OCI-LY7 (cell line): ENCODE data around the gene TAPBP.

Experiments
- CTCF ChIP-seq: fragments of 200-600 bp; sonication (generic); conservative IDR thresholded peaks from 2 replicates; pipeline ENCODE4 v1.5.1; 2014; ENCODE audit warnings: mild to moderate bottlenecking, antibody characterized with exemption, low read length, moderate library complexity, mixed read lengths
- EZH2phosphoT487 ChIP-seq: fragments of 200-600 bp; sonication (generic); IDR thresholded peaks from 2 replicates; pipeline ENCODE4 v1.6.1; 2018; ENCODE audit warnings: low read depth, borderline replicate concordance, mild to moderate bottlenecking, mixed run types, antibody characterized with exemption, low read length, moderate library complexity, mixed read lengths

DNA sequence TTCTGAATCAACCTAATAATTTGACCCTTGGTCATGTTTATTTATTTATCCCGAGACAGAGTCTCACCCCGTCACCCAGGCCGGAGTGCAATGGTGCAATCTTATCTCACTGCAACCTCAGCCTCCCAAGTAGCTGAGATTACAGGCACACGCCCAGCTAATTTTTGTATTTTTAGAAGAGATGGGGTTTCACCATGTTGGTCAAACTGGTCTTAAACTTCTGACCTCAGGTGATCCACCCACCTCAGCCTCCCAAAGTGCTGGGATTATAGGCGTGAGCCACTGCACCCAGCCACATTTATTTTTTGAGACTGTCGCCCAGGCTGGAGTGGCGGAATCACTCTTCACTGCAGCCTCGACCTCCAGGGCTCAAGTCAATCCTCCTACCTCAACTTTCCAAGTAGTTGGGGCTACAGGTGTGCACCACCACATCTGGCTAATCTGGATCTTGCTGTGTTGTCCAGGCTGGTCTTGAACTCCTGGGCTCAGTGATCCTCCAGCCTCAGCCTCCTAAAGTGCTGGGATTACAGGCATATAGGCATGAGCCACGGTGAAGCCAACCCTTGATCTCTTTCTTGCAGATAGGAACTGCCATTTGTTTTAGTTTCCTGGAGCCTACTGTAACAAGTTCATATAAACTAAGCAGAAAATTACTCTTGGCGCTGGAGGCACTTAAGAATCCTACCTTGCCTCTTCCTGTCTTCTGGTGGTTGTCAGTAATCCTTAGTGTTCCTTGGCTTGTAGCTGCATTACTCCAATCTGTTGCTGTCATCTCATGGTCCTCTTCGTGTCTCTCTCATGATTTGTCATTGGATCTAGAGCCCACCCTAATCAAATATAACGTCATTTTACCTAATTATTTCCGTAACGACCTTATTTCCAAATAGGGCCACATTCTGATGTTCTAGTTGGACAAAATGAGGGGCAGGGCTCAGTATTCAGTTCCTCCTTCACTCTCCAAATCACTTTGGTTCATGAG, 39.7 kb downstream of the TAPBP start:
- TF ChIP-seq CTCF (no peak), EZH2phosphoT487 (no peak)
